ENCODE data around the gene STXBP6.

- TF ChIP-seq CREB5 (CRISPR knock-in tag; IDR thresholded peaks at IDR 0.05; ENCODE audit: low read depth) = no peak
- no peak for TF ChIP-seq SNAI2 (CRISPR knock-in tag; IDR thresholded peaks at IDR 0.05)
- TF ChIP-seq ZFP3 (CRISPR knock-in tag; IDR thresholded peaks at IDR 0.05) = no peak
- TF ChIP-seq TOX (CRISPR knock-in tag; IDR thresholded peaks at IDR 0.05; ENCODE audit: borderline replicate concordance) = no peak
- TF ChIP-seq POU6F1 (CRISPR knock-in tag; IDR thresholded peaks at IDR 0.05; ENCODE audit: borderline replicate concordance, low read depth) = no peak
- TF ChIP-seq PATZ1 (CRISPR knock-in tag; IDR thresholded peaks at IDR 0.05; ENCODE audit: borderline replicate concordance) = no peak
- no peak for TF ChIP-seq ARNTL (CRISPR knock-in tag; IDR thresholded peaks at IDR 0.05; ENCODE audit: borderline replicate concordance, low read depth)
- no peak for TF ChIP-seq RARB (CRISPR knock-in tag; IDR thresholded peaks at IDR 0.05)
- TF ChIP-seq ZFP30 (CRISPR knock-in tag; IDR thresholded peaks at IDR 0.05) = no peak
- TF ChIP-seq GLIS3 (CRISPR knock-in tag; IDR thresholded peaks at IDR 0.05) = no peak
- TF ChIP-seq, protein P1, sequence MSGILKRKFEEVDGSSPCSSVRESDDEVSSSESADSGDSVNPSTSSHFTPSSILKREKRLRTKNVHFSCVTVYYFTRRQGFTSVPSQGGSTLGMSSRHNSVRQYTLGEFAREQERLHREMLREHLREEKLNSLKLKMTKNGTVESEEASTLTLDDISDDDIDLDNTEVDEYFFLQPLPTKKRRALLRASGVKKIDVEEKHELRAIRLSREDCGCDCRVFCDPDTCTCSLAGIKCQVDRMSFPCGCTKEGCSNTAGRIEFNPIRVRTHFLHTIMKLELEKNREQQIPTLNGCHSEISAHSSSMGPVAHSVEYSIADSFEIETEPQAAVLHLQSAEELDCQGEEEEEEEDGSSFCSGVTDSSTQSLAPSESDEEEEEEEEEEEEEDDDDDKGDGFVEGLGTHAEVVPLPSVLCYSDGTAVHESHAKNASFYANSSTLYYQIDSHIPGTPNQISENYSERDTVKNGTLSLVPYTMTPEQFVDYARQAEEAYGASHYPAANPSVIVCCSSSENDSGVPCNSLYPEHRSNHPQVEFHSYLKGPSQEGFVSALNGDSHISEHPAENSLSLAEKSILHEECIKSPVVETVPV (CRISPR knock-in tag; IDR thresholded peaks at IDR 0.05) = no peak
Observed at GRCh38 chr14:25041484-25041883, 8.5 kb downstream of the STXBP6 start.
